ENCODE results near the gene ACKR2.

The ACKR2 gene

DNA sequence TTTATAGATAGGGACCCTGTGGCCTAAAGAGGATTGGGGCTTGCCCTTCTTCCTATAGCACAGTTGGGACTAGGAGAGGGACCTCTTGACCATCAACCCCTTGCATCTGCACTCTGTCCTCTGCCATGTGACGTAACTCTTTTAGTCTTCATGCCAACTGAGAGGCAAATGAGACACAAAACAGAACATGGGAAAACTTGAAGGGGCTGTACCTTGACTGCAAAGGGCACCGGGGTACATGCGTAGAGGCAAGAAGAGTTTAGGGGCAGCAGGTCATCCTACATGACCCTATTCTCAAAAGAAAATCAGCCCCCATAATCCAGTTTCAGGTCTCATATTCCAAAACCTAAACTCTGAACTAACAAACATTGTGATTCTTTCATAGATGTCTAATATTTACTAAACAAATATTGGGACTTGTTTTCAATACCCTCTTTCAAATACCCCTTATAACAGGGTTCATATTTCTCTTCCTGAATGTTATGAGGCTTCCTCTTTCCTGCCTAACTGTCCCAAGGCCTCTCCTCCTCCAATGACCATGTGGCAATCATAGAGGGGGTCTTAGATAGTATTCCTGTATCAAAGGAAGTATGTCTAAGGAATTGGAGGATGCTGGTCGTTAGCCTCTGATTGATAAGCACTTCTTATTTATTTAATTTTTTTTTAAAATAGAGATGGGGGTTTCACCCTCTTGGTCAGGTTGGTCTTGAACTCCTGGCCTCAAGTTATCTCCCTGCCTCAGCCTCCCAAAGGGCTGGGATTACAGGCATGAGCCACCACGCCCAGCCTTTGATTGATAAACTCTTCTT lies 20.6 kb downstream of the ACKR2 start:
- DNase-seq (ENCODE audit: low read depth in 2 of 2), result no peak

DNA sequence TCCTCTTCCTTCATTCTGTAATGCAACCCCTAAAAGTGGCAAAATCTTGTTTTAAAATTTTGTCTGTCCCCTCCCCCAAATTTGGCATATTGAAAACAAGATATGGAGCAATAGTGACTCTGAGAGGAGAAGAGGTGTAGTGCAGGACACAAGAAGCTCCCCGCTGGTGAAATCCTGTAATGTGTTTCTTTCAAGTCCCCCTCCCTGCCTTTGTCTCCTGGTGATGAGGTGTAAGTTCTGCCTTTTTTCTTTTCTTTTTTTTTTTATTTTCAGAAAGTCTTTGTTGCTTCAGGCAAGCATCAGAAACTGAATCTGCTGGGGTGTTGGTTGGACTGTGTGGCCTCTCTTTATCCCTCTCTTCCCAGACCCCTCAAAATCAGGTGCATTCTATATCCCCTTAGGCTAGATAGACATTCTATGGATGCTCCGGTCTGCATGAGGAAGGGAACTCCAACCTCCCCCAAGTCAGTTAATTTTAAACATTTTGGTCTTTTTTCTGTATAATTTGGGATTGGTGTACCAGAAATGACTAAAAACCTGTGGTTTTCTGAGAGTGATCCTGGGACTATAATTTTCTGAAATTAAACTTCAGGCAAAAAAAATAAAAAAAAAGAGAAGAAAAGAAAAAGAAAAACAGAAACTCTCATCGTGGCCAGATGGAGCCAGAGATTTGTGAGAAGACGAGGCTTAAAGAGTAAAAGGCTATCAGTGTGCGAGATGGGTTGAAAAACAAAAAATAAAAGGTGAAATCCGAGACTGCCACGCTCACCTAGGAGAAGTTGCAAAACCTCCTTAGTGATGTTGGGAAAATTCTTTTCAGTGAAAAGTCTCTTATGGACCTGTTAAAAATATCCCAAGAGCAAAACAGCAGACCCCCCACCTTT lies 21.4 kb downstream of the ACKR2 start:
- no peak for DNase-seq (ENCODE audit: low read depth in 2 of 2)

DNA sequence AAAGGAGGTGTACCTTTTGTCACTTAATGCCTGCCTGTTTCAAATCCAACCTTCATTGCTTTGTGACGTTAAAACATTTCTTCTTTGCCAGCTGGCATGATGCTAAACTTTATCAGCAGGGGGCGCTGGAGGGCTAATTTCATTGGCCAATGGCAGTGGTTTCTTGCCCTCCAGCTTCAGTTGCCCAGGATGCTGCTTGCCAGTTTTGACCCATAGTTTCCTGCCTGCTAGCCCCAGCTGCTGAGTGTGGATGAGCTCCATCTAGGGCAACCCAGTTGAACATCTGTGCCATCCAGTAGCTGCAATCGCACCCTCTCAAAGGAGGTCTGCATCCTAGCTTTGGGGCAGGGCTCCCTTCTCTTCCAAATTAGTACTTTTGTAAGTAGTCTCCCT lies 22.1 kb downstream of the ACKR2 start:
- peak; percentile 39 to 57 for DNase-seq (ENCODE audit: low read depth in 2 of 2)

DNA sequence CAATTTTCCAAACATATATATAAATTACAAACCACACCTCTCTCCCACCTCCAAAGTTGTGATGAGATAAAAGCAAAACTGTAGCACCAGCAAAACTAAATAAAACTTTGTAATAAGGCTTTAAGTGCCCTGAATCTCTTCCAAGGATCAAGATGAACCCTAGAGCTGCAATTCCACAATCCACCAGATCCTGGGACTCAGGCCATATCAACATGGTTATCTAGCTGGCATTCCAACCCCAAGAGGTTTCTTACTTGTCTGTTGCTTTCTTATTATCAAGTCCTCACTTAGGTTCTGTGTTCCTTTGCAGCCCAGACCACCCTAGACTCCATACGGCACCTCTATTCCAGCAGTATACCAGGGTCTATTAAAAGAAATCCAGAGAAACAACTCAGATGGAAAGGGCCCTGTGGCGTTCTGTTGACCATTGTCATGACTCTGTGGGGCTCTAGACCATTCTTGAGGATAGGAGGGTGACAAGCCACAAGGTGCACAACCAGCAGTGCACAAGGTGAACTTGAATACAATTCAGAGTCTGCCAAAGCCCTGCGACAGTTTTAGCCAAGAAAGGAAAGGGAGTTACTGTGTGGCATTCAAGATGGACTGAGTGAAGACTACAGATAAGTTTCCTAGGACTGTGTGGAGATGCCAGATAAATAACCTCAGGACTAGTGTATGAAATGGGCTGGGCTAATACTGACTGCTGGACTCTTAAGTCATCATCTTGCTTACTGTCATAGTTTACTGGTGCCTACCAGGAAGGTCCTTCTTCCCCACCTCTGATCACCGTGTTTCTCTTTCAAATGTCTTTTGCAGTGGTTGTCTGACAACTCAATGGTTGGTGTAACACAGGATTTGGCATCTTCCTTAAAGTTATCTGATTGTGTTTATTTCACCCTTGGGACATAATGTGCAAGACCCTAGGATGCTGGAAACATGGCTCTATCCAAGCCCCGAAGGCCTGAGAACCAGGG lies 27.2 kb downstream of the ACKR2 start:
- DNase-seq (ENCODE audit: low read depth in 2 of 2), result no peak

DNA sequence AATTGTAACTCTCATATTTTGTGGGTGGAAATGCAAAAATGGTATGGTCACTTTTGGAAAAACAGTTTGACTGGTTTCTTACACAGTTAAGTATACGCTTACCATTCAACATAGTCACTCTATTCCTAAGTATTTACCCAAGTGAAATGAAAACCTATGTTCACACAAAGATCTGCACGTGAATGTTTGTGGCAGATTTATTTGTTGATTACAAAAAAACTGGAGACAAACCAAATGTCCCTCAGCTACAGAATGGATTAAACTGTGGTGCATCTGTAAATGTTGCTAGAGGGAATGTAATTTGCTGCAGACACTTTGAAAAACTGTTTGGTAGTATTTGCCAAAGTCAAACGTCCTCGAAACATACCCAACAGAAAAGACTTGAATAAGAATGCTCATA lies 29.3 kb downstream of the ACKR2 start:
- DNase-seq (ENCODE audit: low read depth in 2 of 2), result no peak

DNA sequence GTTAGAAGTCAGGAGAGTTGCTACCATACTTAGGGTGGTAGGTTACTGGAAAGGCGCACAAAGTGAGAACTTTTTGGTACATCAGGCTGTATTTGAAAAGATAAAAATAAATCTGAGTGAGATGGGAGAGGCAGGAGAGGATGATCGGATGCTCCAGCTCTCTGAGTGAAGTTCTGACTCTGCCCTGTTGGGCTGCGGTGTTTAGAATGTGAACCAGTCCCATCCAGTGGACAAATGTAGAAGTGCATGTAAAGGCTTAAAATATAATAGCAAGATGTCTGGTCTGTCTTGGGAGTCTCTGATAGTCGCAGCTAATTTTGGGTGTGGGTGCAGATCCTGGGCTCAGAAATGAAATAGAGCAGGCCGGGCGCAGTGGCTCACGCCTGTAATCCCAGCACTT lies 30.4 kb downstream of the ACKR2 start:
- peak in 1 of 2 donors; percentile 6 for DNase-seq (ENCODE audit: low read depth in 2 of 2)

DNA sequence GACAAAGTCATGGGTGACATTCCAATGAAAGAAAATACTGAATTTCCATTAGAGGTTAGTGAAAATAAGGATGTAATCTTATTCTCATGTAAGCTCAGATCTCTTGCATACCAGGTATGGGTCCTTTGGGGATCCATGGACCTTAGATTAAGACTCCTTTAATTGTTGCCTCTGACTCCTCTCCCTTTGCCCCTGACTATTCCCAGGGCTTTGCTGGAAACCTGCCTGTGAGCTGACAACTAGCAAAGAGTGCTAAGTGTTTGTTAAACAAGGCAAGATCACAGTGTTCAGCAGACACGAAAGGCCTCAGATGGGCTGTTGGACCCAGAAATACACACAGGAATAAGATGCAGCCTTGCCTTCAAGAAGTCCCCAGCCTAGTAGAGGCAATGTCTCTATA lies 32.1 kb downstream of the ACKR2 start:
- DNase-seq (ENCODE audit: low read depth in 2 of 2), result no peak

DNA sequence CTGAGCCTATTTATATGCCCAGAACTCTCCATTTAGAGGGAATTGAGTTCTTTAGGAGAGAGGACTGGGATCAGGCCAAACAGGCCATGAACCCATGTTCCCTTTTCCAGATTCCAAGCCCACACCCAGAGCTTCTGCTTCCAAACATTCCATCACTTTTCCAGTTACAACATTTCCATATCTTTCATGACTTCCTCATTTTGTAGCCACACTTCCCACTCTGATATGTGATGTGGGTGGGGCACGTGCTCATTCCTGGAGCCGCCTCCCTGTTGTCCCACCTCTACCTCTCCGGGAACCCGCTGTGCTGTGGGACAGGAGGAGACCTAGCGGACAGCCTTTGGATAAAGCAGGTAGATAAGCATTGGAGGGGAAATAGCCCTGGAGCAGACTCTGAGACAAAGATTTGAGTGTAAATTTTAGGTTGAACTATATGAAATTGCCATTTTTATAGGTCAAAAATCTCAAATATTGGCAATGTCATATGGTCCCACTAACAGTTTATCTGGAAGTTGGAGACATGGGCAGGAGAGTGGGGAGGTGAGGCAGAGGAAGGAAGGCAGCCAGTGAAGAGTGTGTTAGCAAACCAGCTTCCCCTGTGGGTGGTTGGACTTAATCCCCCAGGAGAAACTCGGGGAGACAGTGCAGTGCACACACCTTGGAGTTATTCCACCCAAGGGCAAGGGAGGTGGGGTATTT lies 34.6 kb downstream of the ACKR2 start:
- DNase-seq (ENCODE audit: low read depth in 2 of 2), result no peak

DNA sequence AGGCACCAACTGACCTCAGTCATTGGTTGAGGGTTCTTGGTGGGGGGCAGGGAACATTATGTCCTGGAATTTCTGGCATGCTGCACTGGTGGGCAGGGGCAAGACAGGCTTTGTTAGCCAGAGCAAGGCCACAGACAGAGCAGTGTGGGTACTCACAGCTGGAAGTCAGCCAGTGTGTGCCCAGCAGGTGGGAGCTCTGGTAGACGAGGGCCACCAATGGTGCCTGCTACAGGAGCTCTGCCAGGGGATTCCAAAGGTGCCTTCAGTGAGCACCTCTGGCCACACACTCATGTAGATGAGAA lies 35.1 kb downstream of the ACKR2 start:
- DNase-seq (ENCODE audit: low read depth in 2 of 2), result no peak

DNA sequence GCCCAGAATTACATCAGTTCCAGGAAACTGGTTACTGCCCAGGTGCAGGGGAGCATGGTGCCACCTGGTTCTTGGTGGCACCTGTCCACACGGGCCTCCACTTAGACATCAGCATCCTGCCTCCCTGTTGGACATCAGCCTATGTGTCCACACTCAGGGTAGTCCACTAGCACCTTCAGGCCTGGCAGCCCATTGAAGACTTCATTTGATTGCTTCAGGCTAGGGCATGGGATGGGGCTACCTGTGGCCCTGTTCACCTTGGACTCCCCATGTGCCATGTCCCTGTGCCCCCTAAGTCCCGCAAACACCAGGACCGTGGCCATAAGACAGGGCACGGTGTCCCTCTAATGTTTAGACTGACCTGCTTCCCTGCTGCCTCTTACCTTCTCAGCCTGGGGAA lies 35.6 kb downstream of the ACKR2 start:
- DNase-seq (ENCODE audit: low read depth in 2 of 2), result no peak

DNA sequence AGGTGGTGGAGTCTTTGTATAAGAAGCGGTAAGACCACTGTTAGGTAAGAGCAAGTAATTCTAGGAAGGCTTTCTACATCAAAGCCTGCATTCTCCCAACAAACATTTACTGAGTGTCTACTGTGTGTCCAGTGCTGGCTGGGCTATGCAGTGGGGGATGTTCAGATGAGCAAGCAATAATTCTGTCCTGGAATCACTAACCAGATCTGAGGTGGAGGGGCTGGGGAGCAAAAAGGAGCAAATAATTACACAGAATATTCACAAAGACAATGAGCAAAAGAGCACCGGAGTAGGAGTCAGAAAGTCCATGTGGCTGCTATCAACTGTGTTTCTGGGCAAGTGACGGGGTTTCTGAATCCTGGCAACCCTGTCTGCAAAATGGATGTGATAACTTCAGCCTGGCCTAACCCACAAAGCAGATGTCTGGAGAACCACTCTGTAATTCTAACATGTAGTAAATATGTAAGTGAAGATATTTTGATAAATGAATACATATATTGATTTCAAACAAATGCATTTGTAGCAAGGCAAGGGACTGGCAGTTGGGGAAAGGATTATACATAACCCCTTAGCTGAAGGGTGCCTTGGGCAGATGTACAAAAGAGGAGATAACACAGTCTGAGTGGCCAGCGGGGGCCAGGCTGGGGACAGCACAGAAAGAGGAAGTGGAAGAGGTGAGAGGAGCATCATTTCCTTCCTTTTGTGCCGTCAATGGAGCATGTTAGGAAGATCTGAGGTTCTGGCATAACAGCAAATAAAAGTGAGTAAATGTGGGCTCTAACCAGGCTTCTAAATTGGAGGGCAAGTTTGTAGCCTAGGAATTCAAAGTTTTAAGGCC lies 37.7 kb downstream of the ACKR2 start:
- no peak for DNase-seq (ENCODE audit: low read depth in 2 of 2)

DNA sequence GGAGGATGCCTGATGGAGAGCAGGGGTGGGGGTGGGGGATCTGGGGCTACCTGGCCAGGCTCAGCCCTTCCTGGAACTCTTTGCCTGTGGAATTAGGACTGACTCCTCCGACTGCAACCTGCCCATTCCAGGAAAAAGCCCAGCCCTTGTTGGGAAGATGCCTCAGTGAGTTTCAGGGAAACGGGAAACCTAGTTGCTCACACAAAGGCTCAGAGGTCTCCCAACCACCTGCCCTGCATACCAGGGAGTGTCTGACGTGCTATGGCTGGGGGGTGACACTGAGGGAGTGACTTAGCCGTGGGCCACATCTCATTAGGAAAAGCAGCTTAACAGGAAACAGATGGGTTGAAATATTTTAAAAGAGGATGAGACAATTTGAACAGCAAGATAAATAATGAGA lies 38.5 kb downstream of the ACKR2 start:
- no peak for DNase-seq (ENCODE audit: low read depth in 2 of 2)

DNA sequence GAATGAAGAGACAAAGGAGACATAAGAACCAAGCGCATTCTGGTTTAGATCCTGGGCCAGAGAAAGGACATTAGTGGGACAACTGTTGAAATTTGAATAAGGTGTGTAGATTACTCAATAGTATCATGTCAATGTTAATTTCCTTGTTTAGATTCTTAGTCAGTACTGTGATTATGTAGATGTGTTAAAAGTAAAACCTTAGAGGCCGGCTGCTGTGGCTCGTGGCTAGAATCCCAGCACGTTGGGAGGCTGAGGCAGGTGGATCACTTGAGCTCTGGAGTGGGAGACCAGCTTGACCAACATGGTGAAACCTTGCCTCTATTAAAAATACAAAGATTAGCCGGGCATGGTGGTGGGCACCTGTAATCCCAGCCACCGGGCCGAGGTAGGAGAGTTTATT lies 39.8 kb downstream of the ACKR2 start:
- DNase-seq (ENCODE audit: low read depth in 2 of 2), result no peak

DNA sequence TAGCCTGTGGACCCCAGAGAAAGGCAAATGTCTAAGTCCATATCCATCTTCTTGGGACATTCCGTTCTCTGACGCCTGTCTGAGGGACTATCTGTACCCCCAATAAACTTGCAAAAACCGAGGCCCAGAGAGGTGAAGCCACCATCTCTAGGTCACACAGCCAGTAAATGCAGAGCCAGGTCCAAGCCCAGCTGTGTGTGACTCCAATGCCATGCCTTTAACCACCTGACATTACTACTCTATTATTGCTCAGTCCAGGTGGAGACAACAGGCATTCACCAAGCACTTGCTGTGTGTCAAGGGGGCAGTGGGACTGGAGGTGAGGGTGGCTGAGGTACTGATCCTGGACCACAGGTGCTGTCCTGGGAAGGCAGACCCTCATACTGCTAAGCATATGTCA lies 41.0 kb downstream of the ACKR2 start:
- no peak for DNase-seq (ENCODE audit: low read depth in 2 of 2)

DNA sequence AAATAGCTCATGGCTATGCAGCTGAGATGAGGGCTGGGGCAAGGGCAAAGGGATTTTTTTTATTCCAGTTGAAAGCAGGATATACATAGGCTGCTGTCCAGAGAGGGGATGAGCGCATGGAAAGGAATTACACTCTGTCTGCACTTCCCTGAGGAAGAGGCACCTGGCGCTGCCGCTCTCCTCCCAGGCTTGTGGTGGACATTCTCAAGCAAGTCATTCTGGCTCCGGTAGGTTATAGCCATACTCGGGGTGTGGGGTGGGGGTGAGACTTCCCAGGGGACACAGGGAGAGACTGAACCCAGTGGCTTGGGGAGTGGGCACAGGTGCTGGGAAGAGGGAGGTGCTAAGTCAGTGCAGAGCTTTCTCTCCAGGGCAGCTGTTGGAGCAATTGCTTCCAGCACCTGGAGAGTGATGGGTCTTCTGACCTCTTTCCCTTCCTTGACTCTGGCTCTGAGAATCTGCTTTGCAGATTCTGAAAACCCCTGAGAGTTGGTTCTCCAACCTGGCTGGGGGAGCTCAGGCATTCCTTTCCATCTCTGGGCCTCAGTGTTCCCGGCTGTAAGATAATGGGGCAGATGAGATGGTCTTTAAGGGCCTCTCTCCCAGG lies 42.1 kb downstream of the ACKR2 start:
- DNase-seq (ENCODE audit: low read depth in 2 of 2), result no peak

DNA sequence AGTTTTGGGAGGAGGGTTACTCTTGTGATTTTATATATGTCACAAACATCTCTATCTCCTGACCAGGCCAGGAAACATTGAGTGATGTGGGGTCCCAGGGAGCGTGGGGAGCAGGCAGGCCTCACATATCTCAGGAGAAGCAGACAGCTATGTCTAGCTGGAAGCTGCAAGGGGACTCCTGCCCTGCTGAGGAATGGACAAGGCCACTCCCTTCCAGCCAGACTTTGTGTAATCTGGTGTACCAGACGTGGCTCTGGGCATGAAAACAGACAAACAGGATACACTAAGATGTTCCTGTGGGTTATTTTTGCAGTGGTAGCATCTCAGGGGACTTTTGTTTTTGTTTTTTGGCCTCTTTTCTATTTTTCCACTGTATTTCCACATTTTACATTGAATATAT lies 43.2 kb downstream of the ACKR2 start:
- no peak for DNase-seq (ENCODE audit: low read depth in 2 of 2)

DNA sequence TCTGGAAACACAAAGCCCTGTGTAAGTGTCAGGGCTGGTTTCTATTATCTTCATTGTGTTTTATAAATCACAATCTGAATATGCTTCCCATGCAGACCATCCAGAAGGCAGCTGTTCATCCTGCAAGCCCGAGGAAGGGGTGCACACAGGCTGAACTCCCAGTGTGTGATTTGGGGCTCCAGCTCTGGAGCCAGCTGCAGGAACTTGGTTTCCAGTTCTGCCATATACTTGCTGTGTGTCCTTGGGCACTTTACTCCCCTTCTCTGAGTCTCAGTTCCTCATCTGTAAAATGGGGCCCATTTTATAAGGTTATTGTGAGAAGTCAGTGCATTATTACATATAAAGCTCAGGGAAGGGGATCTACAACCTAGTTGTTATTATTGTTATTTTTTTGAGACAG lies 43.8 kb downstream of the ACKR2 start:
- DNase-seq (ENCODE audit: low read depth in 2 of 2), result no peak

DNA sequence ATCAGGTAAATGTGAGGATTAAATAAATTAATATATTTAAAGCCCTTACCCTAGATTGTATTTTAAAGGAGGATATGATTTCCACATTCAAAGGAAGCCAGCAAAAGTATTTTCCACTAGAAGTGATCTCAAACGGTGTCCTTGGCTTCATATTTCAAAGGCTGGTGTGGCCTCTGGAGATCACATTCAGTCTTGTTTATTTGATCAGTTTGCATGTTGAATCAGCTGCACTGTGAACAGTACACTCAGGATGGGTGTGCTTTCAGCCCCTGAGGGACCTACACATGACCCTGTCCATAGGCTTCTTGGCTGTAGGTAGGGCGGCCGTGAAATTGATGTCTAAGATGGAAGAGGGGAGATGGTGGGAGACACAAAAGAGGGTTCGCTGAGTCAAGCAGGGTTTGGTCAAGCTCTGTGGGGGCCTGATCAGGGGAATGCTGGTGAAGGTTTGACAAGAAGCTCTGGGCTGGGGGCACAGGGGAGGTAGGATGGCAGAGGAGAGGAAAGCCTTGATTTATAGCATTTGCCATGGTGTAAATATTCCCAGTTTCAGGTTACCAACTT lies 44.6 kb downstream of the ACKR2 start:
- DNase-seq (ENCODE audit: low read depth in 2 of 2), result no peak

DNA sequence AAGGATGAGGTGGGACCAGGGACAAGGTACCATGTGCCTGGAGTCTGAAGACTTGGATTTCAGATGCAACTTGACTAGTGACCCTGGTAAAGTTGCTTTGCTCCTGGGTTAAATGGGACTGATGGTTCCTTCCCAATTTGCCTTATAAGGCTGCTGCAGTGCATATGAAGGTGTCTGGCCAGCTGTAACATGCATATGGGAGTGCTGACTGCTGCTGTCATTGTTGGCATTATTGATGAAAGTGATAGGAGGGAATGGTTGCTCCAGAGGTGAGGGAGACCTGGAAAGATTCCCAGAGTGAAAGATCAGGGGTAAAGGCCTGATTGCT lies 45.9 kb downstream of the ACKR2 start:
- no peak for DNase-seq (ENCODE audit: low read depth in 2 of 2)
